Heart left ventricle (tissue), 13 donors: ENCODE measurements around the gene CCDC34.

ENCODE experiments used
- POLR2A ChIP-seq, 2 donors: fragments of 450-650 bp; IDR thresholded peaks; one replicate each; pipeline ENCODE4 v1.6.1; 2017; ENCODE audit warnings: antibody characterized with exemption in 2 of 2, mild to moderate bottlenecking in 2 of 2, moderate library complexity in 2 of 2
- TF ChIP-seq, protein P1 (sequence below), 12 donors: fragments of 200-600 bp; sonication (generic) in 4 of 12; IDR thresholded peaks; one replicate each; pipeline versions ENCODE4 v1.5.0 to v1.8.0; 2018 to 2022; ENCODE audit warnings: antibody characterized with exemption in 12 of 12, mild to moderate bottlenecking in 5 of 12
- donor health status: ischemic (EF 13 %, LVEDD 7.1; RV severe dilation, severe dysfunction).
- donor health status: DM: no; HTN: yes; CAD: no.
- donor health status: DM: no; HTN: no; CAD: no.
- donor health status: ischemic (EF 25% LVEDD 6.9; RV normal size, moderate dysfunction).
- donor health status: ischemic (EF 25% LVEDD 5.7; RV mildly dilated, moderate dysfunction).
- donor health status: ischemic (EF 35%, LVEDD 5.7; RV mildly dilated, moderate dysfunction).
- donor health status: nonischemic (EF 11% LVEDD 7.7; RV severe dilation, severe dysfunction).
- donor health status: DM: yes; HTN: yes; CAD: no.
- donor health status: PGD.
- donor health status: ischemic (EF 29% LVEDD 5.4; RV normal size, mild dysfunction).
- donor health status: nonischemic (EF 23%, LVEDD 6.1; RV moderate dilation, normal function).

DNA sequence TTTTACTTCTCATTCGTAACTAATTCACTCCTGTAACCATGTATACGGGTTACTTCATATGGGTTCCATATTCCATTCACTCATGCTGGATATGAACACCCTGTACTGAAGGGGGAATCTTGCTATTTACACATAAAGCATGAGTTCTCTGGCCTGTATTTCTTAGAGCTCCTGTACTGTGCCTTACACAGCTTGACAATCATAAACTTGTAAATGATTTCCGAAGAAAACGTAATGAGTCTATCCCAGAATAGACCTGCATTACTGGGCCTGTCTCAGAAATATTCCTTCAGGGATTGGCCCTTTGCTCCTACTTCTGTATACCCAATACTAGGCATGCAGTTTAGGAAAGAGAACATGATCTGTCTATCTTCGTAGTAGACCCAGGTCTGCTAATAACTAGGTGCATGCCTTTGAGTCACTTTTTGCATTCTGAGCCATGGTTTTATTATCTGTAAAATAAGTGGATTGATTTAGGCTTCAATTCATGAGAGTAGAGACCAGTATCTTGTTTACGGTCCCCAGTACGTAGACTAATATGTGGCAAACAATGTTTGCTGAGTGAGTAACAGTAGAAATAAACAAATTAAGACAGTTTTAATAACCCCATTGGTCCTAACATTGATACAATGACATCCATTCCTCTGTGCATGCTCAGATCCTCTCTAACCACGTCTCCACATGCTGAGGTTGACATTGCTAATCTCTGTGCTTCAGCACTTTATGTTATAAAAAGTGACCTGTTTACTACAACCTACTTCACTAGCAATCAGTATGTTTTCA lies 1.2 kb downstream of the CCDC34 start:
- TF ChIP-seq, protein P1, sequence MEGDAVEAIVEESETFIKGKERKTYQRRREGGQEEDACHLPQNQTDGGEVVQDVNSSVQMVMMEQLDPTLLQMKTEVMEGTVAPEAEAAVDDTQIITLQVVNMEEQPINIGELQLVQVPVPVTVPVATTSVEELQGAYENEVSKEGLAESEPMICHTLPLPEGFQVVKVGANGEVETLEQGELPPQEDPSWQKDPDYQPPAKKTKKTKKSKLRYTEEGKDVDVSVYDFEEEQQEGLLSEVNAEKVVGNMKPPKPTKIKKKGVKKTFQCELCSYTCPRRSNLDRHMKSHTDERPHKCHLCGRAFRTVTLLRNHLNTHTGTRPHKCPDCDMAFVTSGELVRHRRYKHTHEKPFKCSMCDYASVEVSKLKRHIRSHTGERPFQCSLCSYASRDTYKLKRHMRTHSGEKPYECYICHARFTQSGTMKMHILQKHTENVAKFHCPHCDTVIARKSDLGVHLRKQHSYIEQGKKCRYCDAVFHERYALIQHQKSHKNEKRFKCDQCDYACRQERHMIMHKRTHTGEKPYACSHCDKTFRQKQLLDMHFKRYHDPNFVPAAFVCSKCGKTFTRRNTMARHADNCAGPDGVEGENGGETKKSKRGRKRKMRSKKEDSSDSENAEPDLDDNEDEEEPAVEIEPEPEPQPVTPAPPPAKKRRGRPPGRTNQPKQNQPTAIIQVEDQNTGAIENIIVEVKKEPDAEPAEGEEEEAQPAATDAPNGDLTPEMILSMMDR (IDR thresholded peaks at IDR 0.05) = no peak
- TF ChIP-seq POLR2A (IDR thresholded peaks at IDR 0.05) = no peak
